Large intestine (tissue), 3 donors: ENCODE data around the gene TBC1D19. TPM values are rescaled to one million over a fixed set of nuclear protein-coding genes. Genes with fewer than 3 reads are reported as not detected.
A peak's percentile ranks its signal among the peaks of the same experiment; 100 is the strongest.

Source experiments
- DNase-seq, 2 donors: peaks; one replicate each; pipeline versions ENCODE4 v3.0.0 to v3.0.0-alpha.2; 2013
- H3K27ac ChIP-seq: one replicate; pipeline ENCODE4 v1.5.1; 2013; ENCODE audit warnings: low read length
- H3K27me3 ChIP-seq: 2 replicates; pipeline ENCODE4 v1.6.1; 2013; ENCODE audit warnings: low read length; ENCODE audit not compliant: control insufficient read depth, insufficient read depth
- H3K36me3 ChIP-seq: 2 replicates; pipeline ENCODE4 v1.6.1; 2013; ENCODE audit warnings: low read length; ENCODE audit not compliant: control insufficient read depth, insufficient read depth
- H3K4me1 ChIP-seq: one replicate; pipeline ENCODE4 v1.6.1; 2013; ENCODE audit warnings: low read length; ENCODE audit not compliant: control insufficient read depth, insufficient read depth
- H3K4me3 ChIP-seq: one replicate; pipeline ENCODE4 v1.5.1; 2013; ENCODE audit warnings: low read length
- H3K9me3 ChIP-seq: one replicate; pipeline ENCODE4 v1.6.1; 2013; ENCODE audit warnings: mild to moderate bottlenecking, low read depth, low read length, moderate library complexity; ENCODE audit not compliant: control insufficient read depth
- WGBS: methylation state at CpG from one replicate; pipeline ENCODE4 v1.1.5; 2013; ENCODE audit warnings: low lambda C conversion rate; ENCODE audit not compliant: insufficient coverage; 5-methylcytosine and 5-hydroxymethylcytosine counted together
- polyA plus RNA-seq: library from polyadenylated mRNA; unstranded; fragments of 120-200 nt; gene quantifications from one replicate; pipeline ENCODE4 v1.2.1, GENCODE V29; 2013

The TBC1D19 gene
- polyA plus RNA-seq, 1 donor = 8.6 TPM

DNA sequence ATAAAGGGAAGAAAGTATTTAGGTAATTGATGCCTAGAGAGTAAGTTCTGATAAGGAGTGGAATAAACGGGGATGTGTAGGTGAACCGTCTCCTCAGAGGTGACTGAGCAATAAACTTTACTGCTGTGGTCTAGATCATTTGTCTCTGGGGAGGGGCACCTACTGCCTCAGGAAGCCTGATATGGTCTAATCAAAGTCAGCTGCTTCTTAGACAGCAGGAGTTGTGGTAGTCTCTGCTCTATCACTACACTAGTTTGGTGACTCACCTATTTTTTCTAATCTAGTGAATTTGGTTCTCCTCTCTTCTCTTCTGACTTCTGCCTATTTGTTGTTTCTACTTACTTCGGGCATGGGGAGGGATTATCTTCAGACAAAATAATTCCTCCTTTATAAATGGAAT is 181.6 kb downstream of the TBC1D19 start:
- Histone ChIP-seq H3K36me3 (no peaks in the 10 kb centered on the region), H3K27me3 (no peaks in the 10 kb centered on the region), H3K9me3 (no peaks in the 10 kb centered on the region), H3K27ac (no peak overlapping the region), H3K4me1 (no peaks in the 10 kb centered on the region), H3K4me3 (no peak overlapping the region)
- DNase-seq = peak; percentile 58 to 80
- 83% methylated on average over 1 of the region's 3 CpGs for WGBS

DNA sequence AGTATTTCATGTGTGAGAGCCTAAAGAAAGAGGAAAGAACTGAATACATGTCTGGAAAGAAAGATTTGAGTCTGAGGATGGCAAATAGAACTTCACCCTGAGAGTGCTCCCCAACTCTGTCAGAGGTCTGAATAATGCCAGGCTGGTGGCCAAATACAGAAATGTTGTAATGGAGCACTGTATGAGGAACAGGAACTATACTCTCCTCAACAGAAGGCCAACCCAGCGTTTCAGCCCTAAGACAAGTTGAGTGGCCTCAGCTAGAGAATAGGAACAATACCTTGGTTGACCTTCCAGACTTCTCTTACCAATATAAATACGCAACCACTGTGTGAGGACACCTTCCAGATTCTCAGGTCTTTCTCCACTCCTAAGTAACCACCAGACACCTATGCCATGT is 182.3 kb downstream of the TBC1D19 start:
- Histone ChIP-seq H3K27me3 (no peaks in the 10 kb centered on the region), H3K4me3 (no peak overlapping the region), H3K27ac (no peak overlapping the region), H3K36me3 (no peaks in the 10 kb centered on the region), H3K4me1 (no peaks in the 10 kb centered on the region), H3K9me3 (no peaks in the 10 kb centered on the region)
- WGBS = no CpG with 5 or more reads among the region's 2 CpGs
- DNase-seq = no peak

DNA sequence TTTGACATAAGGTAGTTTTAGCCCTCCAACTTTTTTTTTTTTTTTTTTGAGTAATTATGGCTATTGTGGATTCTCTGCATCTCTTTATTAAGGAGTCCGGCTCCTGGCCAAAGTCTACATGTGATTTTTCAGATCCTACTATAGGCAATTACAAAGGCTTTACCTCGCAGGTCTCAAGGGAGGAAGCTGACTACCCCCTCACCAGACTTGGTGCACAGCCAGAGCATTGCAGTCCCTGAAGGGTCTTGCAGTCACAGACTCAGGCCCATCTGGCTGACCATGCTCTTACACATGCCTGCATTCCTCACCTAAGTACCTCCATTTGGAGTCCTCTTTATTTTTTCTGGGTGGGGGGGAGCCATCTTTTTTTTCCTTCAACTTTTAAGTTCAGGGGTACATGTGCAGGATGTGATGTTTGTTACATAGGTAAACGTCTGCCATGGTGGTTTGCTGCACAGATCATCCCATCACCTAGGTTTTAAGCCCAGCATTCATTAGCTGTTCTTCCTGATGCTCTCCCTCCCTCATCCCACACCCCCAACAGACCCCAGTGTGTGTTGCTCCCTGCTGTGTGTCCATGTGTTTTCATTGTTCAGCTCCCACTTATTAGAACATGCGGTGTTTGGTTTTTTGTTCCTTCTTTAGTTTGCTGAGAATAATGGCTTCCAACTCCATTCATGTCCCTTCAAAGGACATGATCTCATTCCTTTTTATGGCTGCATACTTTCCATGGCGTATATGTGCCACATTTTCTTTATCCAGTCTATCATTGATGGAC is 188.4 kb downstream of the TBC1D19 start:
- no peak for DNase-seq
- Histone ChIP-seq H3K27ac (no peak overlapping the region), H3K4me1 (no peaks in the 10 kb centered on the region), H3K36me3 (peaks cover 4% of the 10 kb centered on the region), H3K4me3 (no peak overlapping the region), H3K9me3 (no peaks in the 10 kb centered on the region), H3K27me3 (no peaks in the 10 kb centered on the region)
- WGBS = no CpG with 5 or more reads among the region's 5 CpGs

DNA sequence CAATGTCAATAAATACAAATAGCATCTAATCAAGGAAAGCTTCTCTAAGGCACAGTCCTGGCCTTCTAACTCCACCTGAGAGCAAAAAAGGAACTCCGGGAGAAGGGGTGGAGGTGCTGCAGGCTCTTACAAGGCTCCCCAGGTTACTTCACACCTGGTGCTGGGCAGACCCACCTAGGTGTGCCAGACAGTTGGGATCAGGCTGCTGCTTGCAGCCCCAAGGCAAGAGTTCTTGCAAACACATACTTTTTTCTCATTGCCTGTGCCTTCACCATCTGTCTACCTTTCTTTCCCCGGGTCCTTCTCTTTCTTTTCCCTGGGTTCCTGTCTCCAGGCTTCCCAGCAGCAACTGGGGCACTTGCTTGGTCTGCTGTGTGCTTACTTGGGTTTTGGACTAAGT is 195.3 kb downstream of the TBC1D19 start:
- WGBS = 83% methylated on average over 1 of the region's 2 CpGs
- Histone ChIP-seq H3K4me1 (no peaks in the 10 kb centered on the region), H3K9me3 (no peaks in the 10 kb centered on the region), H3K36me3 (peaks cover 2% of the 10 kb centered on the region), H3K27me3 (no peaks in the 10 kb centered on the region), H3K4me3 (no peak overlapping the region), H3K27ac (no peak overlapping the region)
- no peak for DNase-seq

DNA sequence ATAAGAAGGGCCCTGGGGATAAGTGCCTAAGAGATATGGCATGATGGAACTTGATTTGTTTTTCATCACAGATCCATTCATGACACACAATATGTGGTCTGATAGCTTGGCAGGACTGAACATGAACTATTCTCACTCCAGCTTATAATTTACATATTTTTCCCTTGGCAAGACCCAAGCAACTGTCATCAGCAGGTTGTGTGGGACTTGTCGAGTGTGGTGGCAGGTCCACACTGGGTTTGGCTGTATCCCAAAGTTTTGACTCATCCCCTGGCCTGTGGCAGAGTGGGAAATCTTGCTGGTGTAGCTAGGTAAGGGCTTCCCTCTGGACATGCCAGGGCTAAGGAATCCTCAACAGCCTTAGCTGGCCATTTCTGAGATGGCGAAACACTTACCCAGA is 195.8 kb downstream of the TBC1D19 start:
- no peak for DNase-seq
- no peak overlapping the region for H3K4me3 ChIP-seq
- no CpG with 5 or more reads among the region's 2 CpGs for WGBS
- H3K27ac ChIP-seq = no peak overlapping the region
- H3K27me3 ChIP-seq = no peaks in the 10 kb centered on the region
- no peaks in the 10 kb centered on the region for H3K4me1 ChIP-seq
- peaks cover 2% of the 10 kb centered on the region for H3K36me3 ChIP-seq
- H3K9me3 ChIP-seq = no peaks in the 10 kb centered on the region

DNA sequence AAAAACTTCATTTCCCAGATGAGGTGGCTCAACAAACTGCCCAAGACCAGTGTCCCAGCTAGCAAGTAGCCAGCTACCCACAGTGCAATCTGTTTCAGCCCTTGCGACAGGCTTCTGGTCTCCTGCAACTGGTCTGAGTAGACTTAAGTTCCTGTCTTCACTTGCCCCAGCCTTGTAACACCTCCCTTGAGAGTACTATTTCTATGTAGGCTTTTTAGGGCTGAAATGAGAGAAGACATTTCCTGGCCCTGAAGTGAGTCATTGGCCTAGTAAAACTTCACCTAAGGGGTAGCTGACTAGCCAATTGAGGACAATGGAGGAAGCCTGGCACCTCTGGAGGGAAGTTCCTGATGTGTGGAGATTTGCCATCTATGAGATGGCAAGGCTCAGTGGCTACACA is 196.7 kb downstream of the TBC1D19 start:
- Histone ChIP-seq H3K9me3 (no peaks in the 10 kb centered on the region), H3K4me3 (no peak overlapping the region), H3K4me1 (no peaks in the 10 kb centered on the region), H3K27ac (no peak overlapping the region), H3K36me3 (peaks cover 2% of the 10 kb centered on the region), H3K27me3 (no peaks in the 10 kb centered on the region)
- no peak for DNase-seq
- no CpG with 5 or more reads among the region's 1 CpG for WGBS

DNA sequence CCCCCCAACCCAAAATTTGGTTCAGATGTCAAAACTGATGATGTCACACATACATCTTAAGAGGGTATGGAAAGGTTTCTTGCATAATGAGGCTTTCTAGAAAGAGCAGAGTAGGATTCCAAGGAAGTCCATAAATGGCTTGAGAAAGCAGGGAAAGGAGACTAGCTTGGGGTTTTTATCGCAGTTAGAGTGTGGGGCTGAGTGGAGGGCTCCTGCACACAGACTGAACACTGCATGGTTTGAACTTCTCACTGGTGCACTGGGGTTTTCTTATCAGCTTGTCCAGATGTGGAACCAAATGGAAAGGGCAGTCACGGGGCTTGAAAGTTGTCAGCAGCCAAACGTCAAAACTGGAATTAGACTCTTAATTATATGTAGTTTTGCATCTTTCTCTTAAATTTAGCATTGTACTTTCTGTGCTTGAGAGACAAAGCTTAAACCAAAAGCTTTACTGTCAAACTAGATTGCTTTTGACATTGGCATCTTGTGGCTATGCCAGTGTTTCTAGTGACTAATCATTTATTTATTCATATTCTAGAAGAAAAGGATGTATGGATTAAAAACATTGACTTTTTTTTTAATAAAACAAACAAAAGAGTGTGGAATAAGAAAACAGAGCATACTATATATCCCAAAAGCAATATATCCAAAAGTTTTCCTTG is 198.4 kb downstream of the TBC1D19 start:
- Histone ChIP-seq H3K36me3 (peaks cover 2% of the 10 kb centered on the region), H3K27ac (no peak overlapping the region), H3K4me3 (no peak overlapping the region), H3K9me3 (no peaks in the 10 kb centered on the region), H3K27me3 (no peaks in the 10 kb centered on the region), H3K4me1 (no peaks in the 10 kb centered on the region)
- DNase-seq = no peak
- no CpG with 5 or more reads among the region's 3 CpGs for WGBS

DNA sequence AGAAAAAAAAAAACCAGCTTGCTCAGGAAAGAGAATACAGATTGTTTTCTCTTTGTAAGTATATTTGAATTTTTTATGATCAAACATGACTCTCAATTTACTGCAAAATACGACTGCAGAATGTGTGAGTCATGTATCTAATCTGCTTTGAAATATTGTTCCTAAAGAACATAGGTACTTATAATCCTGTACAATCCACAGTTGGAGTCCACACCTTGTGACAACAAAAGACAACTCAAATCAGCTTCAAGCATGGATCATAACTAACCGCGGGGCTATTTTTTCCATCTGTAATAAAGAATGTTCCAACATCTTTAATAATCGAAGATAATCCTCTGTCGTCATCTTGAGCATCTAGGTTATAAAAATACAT is 198.9 kb downstream of the TBC1D19 start:
- H3K36me3 ChIP-seq = peaks cover 2% of the 10 kb centered on the region
- WGBS = no CpG with 5 or more reads among the region's 5 CpGs
- H3K4me1 ChIP-seq = peaks cover 3% of the 10 kb centered on the region
- no peak overlapping the region for H3K27ac ChIP-seq
- no peak for DNase-seq
- no peak overlapping the region for H3K4me3 ChIP-seq
- no peaks in the 10 kb centered on the region for H3K9me3 ChIP-seq
- no peaks in the 10 kb centered on the region for H3K27me3 ChIP-seq

DNA sequence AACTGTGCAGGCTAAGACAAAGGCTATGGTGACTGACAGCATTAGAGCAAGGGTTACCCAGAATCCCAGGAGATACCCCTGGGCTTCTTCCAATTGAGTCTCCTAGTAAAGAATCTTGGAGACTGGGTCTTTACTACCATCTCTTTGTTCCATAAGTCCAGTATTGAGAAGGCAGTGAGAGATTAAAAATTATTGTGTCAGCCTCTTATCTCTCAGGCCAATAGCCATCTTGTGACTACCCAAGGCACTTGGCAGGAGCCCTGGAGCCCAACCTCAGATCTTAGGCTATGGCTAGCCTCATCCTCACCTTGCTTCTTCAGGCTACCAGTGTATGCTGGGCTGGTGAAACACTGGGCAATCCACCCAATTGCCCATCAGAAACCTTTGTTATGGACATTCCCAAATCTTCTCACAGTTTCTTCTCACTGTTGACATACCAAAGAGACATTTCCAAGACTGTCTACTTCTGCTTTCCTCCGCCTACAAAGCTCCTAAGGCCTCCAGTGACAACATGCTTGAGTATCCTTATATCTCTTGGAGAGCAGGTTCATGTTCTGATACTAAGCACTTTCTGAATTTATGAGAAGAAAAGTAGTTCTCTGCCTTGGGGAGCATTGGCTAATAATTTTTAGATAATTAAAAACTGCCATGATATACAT is 200.5 kb downstream of the TBC1D19 start:
- no peak overlapping the region for H3K27ac ChIP-seq
- no peak for DNase-seq
- peaks cover 5% of the 10 kb centered on the region for H3K4me1 ChIP-seq
- H3K4me3 ChIP-seq = no peak overlapping the region
- 100% methylated on average over 1 of the region's 1 CpG for WGBS
- no peaks in the 10 kb centered on the region for H3K27me3 ChIP-seq
- peaks cover 2% of the 10 kb centered on the region for H3K36me3 ChIP-seq
- H3K9me3 ChIP-seq = no peaks in the 10 kb centered on the region

DNA sequence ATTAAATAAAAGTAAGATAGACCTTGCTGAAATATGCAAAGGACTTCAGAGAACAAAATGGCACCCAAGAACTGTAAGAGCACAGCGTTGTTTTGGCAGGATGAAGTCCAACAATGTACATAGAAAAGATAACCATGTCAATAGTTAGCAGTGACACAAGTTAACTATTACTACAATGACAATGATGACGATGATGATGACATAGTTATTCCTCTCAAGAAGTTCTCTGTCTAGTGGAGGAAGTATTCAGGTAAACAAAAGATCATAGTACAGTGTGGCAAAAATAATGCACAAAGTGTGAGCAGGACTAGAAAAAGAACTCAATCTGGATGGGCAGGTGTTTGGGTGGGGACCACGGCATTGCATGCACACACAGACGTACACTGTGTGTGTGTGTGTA is 201.4 kb downstream of the TBC1D19 start:
- Histone ChIP-seq H3K9me3 (no peaks in the 10 kb centered on the region), H3K36me3 (peaks cover 2% of the 10 kb centered on the region)
- WGBS = 78% methylated on average over 1 of the region's 4 CpGs

More for the DNA sequence above, 201.4 kb downstream of the TBC1D19 start:
- peaks cover 5% of the 10 kb centered on the region for H3K4me1 ChIP-seq
- H3K27ac ChIP-seq = no peak overlapping the region
- H3K27me3 ChIP-seq = no peaks in the 10 kb centered on the region
- DNase-seq = no peak
- no peak overlapping the region for H3K4me3 ChIP-seq
